Cardiac muscle cell (in vitro differentiated cells and primary cell): ENCODE data around the gene PNMT. TPM values are rescaled to one million over a fixed set of nuclear protein-coding genes. Genes with fewer than 3 reads are reported as not detected.
A peak's percentile ranks its signal among the peaks of the same experiment; 100 is the strongest.

ENCODE experiments used
- DNase-seq, 2 donors: peaks; one replicate each; pipeline versions ENCODE4 v3.0.0 to v3.0.0-alpha.2; 2010 to 2017; ENCODE audit warnings: low read depth in 1 of 2, low spot score in 1 of 2
- H3K27ac ChIP-seq: fragments of 200-600 bp; sonication (generic); 2 replicates; pipeline ENCODE4 v1.5.1; 2016
- H3K27me3 ChIP-seq: fragments of 200-600 bp; sonication (generic); 2 replicates; pipeline ENCODE4 v1.6.0; 2016; ENCODE audit warnings: control low read depth
- H3K36me3 ChIP-seq: fragments of 200-600 bp; sonication (generic); 2 replicates; pipeline ENCODE4 v1.5.1; 2016; ENCODE audit warnings: control low read depth
- H3K4me1 ChIP-seq: fragments of 200-600 bp; sonication (generic); 2 replicates; pipeline ENCODE4 v1.8.1; 2017; ENCODE audit warnings: low read depth, mild to moderate bottlenecking, mixed run types
- H3K4me3 ChIP-seq: fragments of 200-600 bp; sonication (generic); 2 replicates; pipeline ENCODE4 v1.5.1; 2016; ENCODE audit warnings: mild to moderate bottlenecking
- H3K9me3 ChIP-seq: fragments of 200-600 bp; sonication (generic); 2 replicates; pipeline ENCODE4 v1.5.1; 2017; ENCODE audit warnings: low read depth, mild to moderate bottlenecking, control low read depth
- polyA plus RNA-seq: library from polyadenylated mRNA; unstranded; fragments of >200 nt; fragmentation: Nextera tagmentation; extraction: Ambion mirVana; gene quantifications from 2 replicates; pipeline ENCODE4 v1.2.1, GENCODE V29; 2016
- total RNA-seq: library from RNA; depleted of rRNA; stranded (reverse); fragments of >200 nt; gene quantifications from 2 replicates; pipeline ENCODE4 v1.2.3, GENCODE V29; 2016
- TF ChIP-seq, protein P1 (sequence below): IDR thresholded peaks from 2 replicates; pipeline ENCODE4 v1.5.1; 2012; ENCODE audit warnings: low read depth, mild to moderate bottlenecking, low read length

PNMT gene
- total and polyA plus RNA-seq, 2 experiments from 2014 or later, result 14.7 to 27.2 TPM

DNA sequence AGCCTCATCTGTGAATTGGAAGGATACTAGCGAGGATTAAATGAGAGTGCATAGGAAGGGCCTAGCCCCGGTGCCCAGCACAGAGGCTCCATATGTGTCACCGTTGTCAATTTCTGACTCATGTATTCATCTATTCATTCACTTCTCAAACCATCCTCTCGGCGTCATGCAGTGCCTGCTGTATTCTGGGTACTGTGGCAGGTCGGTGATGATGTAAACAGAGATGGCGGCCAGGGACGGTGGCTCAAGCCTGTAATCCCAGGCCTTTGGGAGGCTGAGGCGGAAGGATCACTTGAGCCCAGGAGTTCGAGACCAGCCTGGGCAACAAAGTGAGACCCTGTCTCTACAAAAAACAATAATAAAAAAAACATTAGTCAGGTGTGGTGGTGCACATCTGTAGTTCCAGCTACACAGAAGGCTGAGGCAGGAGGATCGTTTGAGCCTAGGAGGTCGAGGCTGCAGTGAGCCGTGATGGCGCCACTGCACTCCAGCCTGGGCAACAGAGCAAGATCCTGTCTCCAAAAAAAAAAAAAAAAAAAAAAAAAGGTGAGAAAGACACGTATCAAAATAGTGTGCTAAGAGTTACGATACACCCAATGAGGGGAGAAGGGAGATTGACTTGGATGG is 45.8 kb upstream of the PNMT start:
- Histone ChIP-seq H3K27ac (no peak overlapping the region), H3K9me3 (no peaks in the 10 kb centered on the region), H3K4me3 (no peak overlapping the region), H3K4me1 (peaks cover 5% of the 10 kb centered on the region), H3K36me3 (no peaks in the 10 kb centered on the region), H3K27me3 (peaks cover 64% of the 10 kb centered on the region)
- TF ChIP-seq, protein P1, sequence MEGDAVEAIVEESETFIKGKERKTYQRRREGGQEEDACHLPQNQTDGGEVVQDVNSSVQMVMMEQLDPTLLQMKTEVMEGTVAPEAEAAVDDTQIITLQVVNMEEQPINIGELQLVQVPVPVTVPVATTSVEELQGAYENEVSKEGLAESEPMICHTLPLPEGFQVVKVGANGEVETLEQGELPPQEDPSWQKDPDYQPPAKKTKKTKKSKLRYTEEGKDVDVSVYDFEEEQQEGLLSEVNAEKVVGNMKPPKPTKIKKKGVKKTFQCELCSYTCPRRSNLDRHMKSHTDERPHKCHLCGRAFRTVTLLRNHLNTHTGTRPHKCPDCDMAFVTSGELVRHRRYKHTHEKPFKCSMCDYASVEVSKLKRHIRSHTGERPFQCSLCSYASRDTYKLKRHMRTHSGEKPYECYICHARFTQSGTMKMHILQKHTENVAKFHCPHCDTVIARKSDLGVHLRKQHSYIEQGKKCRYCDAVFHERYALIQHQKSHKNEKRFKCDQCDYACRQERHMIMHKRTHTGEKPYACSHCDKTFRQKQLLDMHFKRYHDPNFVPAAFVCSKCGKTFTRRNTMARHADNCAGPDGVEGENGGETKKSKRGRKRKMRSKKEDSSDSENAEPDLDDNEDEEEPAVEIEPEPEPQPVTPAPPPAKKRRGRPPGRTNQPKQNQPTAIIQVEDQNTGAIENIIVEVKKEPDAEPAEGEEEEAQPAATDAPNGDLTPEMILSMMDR, result no peak
- no peak for DNase-seq

DNA sequence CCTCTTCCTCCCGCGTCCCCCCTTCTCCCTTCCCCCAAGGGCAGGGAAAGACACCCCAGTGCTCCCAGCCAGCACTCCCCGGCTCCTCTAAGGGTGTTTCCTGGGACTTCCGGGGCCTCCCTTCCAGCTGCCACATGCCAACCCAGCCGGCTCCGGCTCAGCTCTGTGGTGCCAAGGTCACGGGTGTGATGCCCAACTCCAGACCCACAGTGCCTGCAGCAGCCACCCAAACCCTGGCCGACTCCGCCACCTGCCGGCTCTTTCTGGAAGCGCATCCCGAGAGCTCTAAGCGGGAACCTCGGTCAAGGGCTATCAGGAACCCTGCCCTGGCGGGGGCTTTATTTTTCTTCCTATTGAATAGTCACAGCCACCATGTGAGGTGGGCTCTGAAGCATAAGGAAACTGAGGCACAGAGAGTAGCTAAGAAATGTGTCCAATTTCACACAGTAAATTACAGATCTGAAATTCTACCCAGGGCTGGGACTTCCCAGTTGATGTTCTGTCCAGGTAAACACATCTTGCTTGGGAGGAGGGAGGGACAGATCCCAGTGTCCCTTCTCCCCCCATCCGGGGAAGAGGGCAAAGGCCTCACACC is 44.8 kb upstream of the PNMT start:
- no peak overlapping the region for H3K27ac ChIP-seq
- no peak overlapping the region for H3K4me3 ChIP-seq
- no peaks in the 10 kb centered on the region for H3K9me3 ChIP-seq
- TF ChIP-seq, protein P1, result peak; percentile 96
- peaks cover 14% of the 10 kb centered on the region for H3K4me1 ChIP-seq
- H3K36me3 ChIP-seq, result no peaks in the 10 kb centered on the region
- peaks cover 64% of the 10 kb centered on the region for H3K27me3 ChIP-seq
- peak; percentile 66 to 82 for DNase-seq

DNA sequence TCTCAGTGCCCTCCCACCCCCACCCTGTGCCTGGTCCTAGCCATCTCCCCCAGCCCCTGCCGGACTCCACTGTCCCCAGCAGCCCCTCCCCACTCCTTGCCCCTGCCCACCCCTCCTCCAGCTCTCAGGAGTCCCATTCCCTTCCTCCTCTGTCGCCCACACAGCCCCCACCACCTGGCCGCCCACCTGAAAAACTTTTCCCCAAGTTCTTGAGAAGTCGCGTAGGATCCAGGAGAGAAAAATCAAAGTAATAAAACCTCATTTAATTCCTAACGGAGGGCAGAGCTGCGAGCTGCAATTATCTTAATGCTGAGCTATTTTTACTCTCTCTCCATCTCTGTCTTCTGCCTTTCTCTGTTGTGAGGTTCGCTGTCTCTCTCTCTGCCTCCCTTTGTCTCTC is 43.9 kb upstream of the PNMT start:
- Histone ChIP-seq H3K9me3 (no peaks in the 10 kb centered on the region), H3K27me3 (peaks cover 57% of the 10 kb centered on the region), H3K4me3 (no peak overlapping the region), H3K4me1 (peaks cover 16% of the 10 kb centered on the region), H3K27ac (no peak overlapping the region), H3K36me3 (no peaks in the 10 kb centered on the region)
- TF ChIP-seq, protein P1, result no peak
- no peak for DNase-seq

DNA sequence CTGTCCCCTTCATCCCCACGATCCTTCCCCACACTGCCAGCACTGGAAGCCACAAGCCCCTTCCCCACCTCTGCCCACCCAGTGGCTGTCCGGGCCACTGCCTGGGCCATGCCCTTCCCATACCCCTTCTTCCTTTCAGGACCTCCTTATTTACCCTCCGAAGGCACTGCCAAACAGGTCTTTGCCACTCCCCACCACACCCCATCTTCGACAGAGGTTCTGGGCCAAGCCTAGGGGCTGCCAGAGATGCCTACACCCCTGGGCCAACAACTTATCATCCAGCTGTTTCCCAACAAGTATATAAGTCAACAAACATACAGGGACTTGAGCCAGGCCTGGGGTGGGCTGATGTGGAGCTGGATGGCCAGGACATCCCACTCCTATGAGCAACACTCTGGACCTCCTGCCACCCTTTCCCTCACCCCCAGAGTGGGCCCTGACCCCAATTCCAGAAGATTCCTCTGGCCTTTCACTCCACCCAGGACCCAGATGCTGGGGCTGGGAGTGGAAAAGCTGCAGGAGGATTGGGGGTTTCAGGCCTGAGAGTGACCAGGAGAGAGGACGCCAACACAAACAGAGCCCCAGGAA is 43.0 kb upstream of the PNMT start:
- no peaks in the 10 kb centered on the region for H3K36me3 ChIP-seq
- no peaks in the 10 kb centered on the region for H3K9me3 ChIP-seq
- peaks cover 16% of the 10 kb centered on the region for H3K4me1 ChIP-seq
- peaks cover 47% of the 10 kb centered on the region for H3K27me3 ChIP-seq
- no peak overlapping the region for H3K27ac ChIP-seq
- no peak overlapping the region for H3K4me3 ChIP-seq
- TF ChIP-seq, protein P1, result no peak
- DNase-seq, result peak in 1 of 2 donors; percentile 51

DNA sequence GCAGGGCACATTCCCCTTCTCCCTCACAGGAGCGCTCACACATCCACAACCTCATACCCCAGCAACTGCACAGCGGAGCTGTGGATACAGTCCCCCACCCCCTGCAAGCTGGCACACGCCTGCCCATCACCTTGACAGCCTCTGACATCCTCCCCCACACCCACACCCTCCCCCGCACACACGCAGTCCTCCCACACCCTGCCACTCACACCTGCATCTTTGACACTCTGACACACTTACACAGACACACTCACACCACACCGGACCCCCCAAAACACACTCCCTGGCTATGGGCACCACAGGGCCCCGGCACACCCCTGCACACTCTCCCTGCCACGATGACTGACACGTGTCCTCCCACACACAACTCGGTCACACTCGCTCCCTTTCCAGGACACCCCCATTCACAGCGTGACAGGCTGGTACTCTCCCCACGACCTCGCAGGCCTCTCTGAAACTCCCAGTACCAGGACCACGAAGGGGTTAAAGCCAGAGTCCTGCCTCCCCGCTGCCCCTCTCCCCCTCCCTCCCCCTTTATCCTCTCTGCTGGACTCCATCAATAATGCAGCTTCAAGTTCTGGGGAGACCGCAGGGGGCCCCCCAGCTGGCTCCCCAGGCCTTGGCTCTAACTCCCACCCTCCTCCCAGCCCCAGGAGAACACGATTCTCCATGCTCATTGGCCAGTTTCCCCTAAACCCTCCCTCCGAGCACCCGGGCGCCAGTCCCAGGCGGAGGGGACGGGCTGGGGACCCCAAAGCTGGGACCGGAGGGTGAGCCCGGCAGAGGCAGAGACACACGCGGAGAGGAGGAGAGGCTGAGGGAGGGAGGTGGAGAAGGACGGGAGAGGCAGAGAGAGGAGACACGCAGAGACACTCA is 41.8 kb upstream of the PNMT start, which contains the start of gene PPP1R1B:
PPP1R1B (plus strand) TSS at position 782 of the 876 bp plus-strand sequence. CDS start 441 bp downstream, outside the sequence.
- Histone ChIP-seq H3K36me3 (no peaks in the 10 kb centered on the region), H3K9me3 (no peaks in the 10 kb centered on the region), H3K27me3 (peaks cover 36% of the 10 kb centered on the region), H3K4me1 (peaks cover 16% of the 10 kb centered on the region), H3K27ac (no peak within 1 kb of the TSS), H3K4me3 (peak within 1 kb of the TSS; percentile 56)
- peak in 1 of 2 donors; percentile 52 for DNase-seq
- TF ChIP-seq, protein P1, result no peak
